NCI-H2196 (cell line): ENCODE data around the gene RAD23A.

Source experiments
- DNase-seq: peaks from one replicate; lab custom pipeline; 2025; ENCODE audit not compliant: unreplicated experiment; lab: John Stamatoyannopoulos, UW

The RAD23A gene

DNA sequence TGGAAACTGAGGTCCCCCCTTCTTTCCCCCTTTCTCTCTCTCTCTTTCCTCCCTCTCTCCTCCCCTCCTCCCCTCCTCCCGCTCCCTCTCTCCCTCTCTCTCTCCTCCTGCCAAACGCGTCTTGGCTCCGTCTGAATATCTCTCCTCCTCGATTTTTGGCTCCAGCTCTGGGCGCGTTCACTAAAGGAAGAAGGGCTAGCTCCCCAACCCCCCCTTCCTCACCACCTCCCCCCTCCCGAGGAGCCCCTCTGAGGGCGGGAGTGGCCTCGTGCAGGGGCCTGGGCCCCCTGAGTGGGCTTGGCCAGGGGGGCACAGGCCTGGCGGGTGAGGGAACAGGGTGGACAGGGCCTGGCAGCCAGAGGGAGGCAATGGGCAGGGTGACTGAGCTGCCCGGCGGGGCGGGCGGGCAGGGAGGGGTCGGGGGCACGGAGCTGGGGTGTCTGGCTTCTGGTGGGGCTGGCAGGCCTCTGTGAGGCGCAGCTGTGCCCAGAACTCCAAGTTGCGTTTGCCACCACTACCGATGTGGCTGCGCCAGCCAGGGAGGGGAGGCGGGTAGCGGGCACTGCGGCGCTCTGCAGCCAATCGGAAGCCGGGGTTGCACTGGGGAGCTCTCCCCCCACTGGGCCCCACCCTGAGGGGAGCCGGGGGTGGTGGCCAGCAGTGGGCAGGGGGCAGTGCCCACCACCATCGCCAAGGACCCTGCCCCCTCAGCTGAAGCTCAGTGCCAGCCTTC is 56.7 kb downstream of the RAD23A start:
- no peak for DNase-seq

DNA sequence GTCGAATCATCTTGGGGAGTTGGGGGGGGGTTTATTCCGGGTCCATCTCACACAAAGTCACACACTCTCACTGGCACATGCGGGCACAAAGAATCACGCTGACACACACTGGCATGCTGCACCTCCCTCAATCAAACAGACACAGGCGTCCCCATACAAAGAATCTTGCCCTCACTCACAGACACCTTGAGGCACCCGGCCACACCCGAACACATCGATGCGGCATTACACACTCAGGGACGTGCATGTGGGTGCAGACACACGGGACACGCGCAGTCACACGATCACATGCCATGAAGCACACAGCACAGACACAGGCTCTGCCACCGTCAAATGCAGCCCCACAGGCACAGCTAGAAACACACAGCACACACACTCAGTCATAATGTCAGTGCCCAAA is 57.4 kb downstream of the RAD23A start:
- no peak for DNase-seq
